ENCODE results near the gene SLC35F5.

GRCh38 chr2:113755035-113755834 is 1.2 kb downstream of the SLC35F5 start:
- no peak for TF ChIP-seq CTCF (IDR thresholded peaks at IDR 0.05)
- no peak for TF ChIP-seq POLR2A (IDR thresholded peaks at IDR 0.05)
